Measurements from ENCODE around the gene EXOC6B.

Gene EXOC6B

GRCh38 chr2:72129681-72130340, 696.0 kb downstream of the EXOC6B start:
- H3K27me3 ChIP-seq (replicated peaks; ENCODE audit: control insufficient read depth, insufficient read depth, low read length, poor library complexity, severe bottlenecking): no peaks in the 10 kb centered on the region
- H3K9me3 ChIP-seq (ENCODE audit: control insufficient read depth, low read length): no peaks in the 10 kb centered on the region
- H3K4me3 ChIP-seq (ENCODE audit: insufficient read depth, low read depth, low read length, poor library complexity, severe bottlenecking): no peak overlapping the region
- no peak overlapping the region for H3K27ac ChIP-seq (ENCODE audit: insufficient read depth, low read length, poor library complexity, severe bottlenecking)
- DNase-seq: no peak
- no peaks in the 10 kb centered on the region for H3K4me1 ChIP-seq (ENCODE audit: control insufficient read depth, insufficient read depth, low read length, poor library complexity, severe bottlenecking)
- no peaks in the 10 kb centered on the region for H3K36me3 ChIP-seq (ENCODE audit: control insufficient read depth, insufficient read depth, low read length)

GRCh38 chr2:72128843-72129227, 697.0 kb downstream of the EXOC6B start:
- Histone ChIP-seq H3K36me3 (ENCODE audit: control insufficient read depth, insufficient read depth, low read length) (no peaks in the 10 kb centered on the region), H3K9me3 (ENCODE audit: control insufficient read depth, low read length) (no peaks in the 10 kb centered on the region), H3K4me3 (ENCODE audit: insufficient read depth, low read depth, low read length, poor library complexity, severe bottlenecking) (no peak overlapping the region), H3K4me1 (ENCODE audit: control insufficient read depth, insufficient read depth, low read length, poor library complexity, severe bottlenecking) (no peaks in the 10 kb centered on the region), H3K27me3 (replicated peaks; ENCODE audit: control insufficient read depth, insufficient read depth, low read length, poor library complexity, severe bottlenecking) (no peaks in the 10 kb centered on the region), H3K27ac (ENCODE audit: insufficient read depth, low read length, poor library complexity, severe bottlenecking) (no peak overlapping the region)
- DNase-seq: no peak

DNA sequence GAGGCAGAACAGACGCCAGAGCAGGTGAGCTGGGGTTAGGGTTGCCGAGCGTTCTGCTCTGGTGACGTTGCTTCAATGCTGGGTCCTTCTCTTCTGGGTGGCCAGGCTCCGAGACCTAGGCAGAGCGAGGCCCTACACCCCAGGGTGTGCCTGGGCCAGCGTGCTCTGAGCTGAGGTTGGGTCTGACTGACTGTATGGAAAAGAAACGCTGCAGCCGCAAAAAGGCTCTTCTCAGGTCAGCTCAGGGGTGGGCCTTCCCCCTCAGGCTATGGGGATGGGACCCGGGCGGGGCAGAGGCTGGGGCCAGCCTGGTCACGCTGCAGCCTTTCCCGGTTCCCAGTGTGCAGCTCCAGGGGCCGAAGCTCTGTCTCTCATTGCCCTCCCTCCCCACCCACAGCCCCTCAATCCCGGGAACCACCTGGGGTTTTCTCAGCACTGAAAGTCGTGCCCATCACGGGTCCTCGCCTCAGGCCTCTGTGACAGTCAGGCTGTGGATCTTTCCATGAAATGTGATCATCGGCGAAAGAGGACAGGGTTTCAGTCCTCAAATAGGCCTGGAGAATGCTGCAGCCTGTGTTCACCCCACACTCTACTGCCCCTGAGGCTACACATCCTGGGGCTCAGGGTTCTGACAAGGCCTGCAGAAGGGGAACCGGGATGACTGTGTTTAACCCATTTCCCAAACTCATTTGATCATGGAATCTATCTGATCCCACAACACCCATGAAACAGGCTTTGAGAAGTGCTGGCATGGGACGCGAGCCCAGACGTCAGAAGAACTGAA, 697.6 kb downstream of the EXOC6B start:
- Histone ChIP-seq H3K4me3 (ENCODE audit: insufficient read depth, low read depth, low read length, poor library complexity, severe bottlenecking) (no peak overlapping the region), H3K27ac (ENCODE audit: insufficient read depth, low read length, poor library complexity, severe bottlenecking) (no peak overlapping the region), H3K27me3 (replicated peaks; ENCODE audit: control insufficient read depth, insufficient read depth, low read length, poor library complexity, severe bottlenecking) (no peaks in the 10 kb centered on the region), H3K4me1 (ENCODE audit: control insufficient read depth, insufficient read depth, low read length, poor library complexity, severe bottlenecking) (no peaks in the 10 kb centered on the region), H3K9me3 (ENCODE audit: control insufficient read depth, low read length) (no peaks in the 10 kb centered on the region), H3K36me3 (ENCODE audit: control insufficient read depth, insufficient read depth, low read length) (no peaks in the 10 kb centered on the region)
- DNase-seq: no peak

DNA sequence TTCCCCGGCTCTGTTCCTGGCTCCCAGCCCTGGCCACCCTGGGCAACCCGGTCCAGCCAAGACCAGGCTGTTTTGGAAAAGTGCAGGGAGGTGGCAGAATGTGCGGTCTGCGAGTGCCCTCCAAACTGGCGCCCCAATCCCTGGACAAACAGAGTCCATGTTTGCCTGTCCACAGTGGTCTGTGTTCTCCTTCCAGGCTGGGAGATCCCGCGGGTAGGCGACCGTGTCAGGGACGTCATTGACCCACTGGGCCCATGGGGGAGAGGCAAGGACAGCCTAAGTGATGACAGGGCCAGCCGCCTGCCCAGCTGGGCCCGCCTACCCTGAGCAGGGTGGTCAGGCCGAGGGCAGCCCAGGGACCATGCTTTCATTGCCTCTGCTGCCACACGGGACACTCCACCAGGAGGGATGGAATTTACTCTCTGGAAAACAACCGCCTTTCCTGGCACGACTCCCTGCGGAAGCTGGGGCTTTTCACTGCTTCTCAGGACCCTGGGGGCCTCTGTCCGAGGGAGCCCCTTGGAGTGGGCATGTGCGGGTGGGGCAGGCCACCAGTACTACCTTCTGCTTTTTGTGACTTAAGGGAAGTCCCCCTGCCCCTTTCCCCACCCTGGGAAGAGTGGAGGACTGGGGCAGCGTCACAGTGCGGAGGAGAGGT, 698.3 kb downstream of the EXOC6B start:
- no peak overlapping the region for H3K4me3 ChIP-seq (ENCODE audit: insufficient read depth, low read depth, low read length, poor library complexity, severe bottlenecking)

GRCh38 chr2:72126186-72127100, 699.4 kb downstream of the EXOC6B start:
- no peaks in the 10 kb centered on the region for H3K4me1 ChIP-seq (ENCODE audit: control insufficient read depth, insufficient read depth, low read length, poor library complexity, severe bottlenecking)
- DNase-seq: no peak

More for the DNA sequence above, 698.3 kb downstream of the EXOC6B start:
- no peak for DNase-seq
- Histone ChIP-seq H3K4me1 (ENCODE audit: control insufficient read depth, insufficient read depth, low read length, poor library complexity, severe bottlenecking) (no peaks in the 10 kb centered on the region), H3K36me3 (ENCODE audit: control insufficient read depth, insufficient read depth, low read length) (no peaks in the 10 kb centered on the region), H3K27me3 (replicated peaks; ENCODE audit: control insufficient read depth, insufficient read depth, low read length, poor library complexity, severe bottlenecking) (no peaks in the 10 kb centered on the region), H3K27ac (ENCODE audit: insufficient read depth, low read length, poor library complexity, severe bottlenecking) (no peak overlapping the region), H3K9me3 (ENCODE audit: control insufficient read depth, low read length) (no peaks in the 10 kb centered on the region)

More at GRCh38 chr2:72126186-72127100, 699.4 kb downstream of the EXOC6B start:
- no peaks in the 10 kb centered on the region for H3K36me3 ChIP-seq (ENCODE audit: control insufficient read depth, insufficient read depth, low read length)
- no peaks in the 10 kb centered on the region for H3K9me3 ChIP-seq (ENCODE audit: control insufficient read depth, low read length)
- H3K27ac ChIP-seq (ENCODE audit: insufficient read depth, low read length, poor library complexity, severe bottlenecking): no peak overlapping the region
- no peak overlapping the region for H3K4me3 ChIP-seq (ENCODE audit: insufficient read depth, low read depth, low read length, poor library complexity, severe bottlenecking)
- no peaks in the 10 kb centered on the region for H3K27me3 ChIP-seq (replicated peaks; ENCODE audit: control insufficient read depth, insufficient read depth, low read length, poor library complexity, severe bottlenecking)

All from effector memory CD4-positive, alpha-beta T cell (primary cell).